HEK293T (cell line): Measurements from ENCODE around the gene ATP10A.

Experiments
- CTCF ChIA-PET: fragments of 350-600 bp; formaldehyde crosslinking; extraction: SDS; loops from one replicate; lab custom pipeline; 2021; ENCODE audit warnings: antibody characterized with exemption, inconsistent platforms; lab: Yijun Ruan, JAX
- POLR2A ChIA-PET: fragments of 350-600 bp; formaldehyde crosslinking; extraction: SDS; loops from one replicate; lab custom pipeline; 2020; ENCODE audit warnings: antibody characterized with exemption, inconsistent platforms; lab: Yijun Ruan, JAX
- DNase-seq: peaks from one replicate; pipeline ENCODE4 v3.0.0; 2012; ENCODE audit warnings: mixed read lengths; ENCODE audit errors: extremely low spot score
- ARNT ChIP-seq: fragments of 450-650 bp; IDR thresholded peaks from 2 replicates; pipeline ENCODE4 v1.6.1; 2017; ENCODE audit warnings: mild to moderate bottlenecking
- BHLHE40 ChIP-seq: fragments of 450-650 bp; IDR thresholded peaks from 2 replicates; pipeline ENCODE4 v1.6.1; 2016; ENCODE audit warnings: mild to moderate bottlenecking, moderate library complexity, borderline replicate concordance
- CTBP1 ChIP-seq: fragments of 450-650 bp; IDR thresholded peaks from 2 replicates; pipeline ENCODE4 v1.6.1; 2016; ENCODE audit warnings: borderline replicate concordance
- ELF4 ChIP-seq: fragments of 450-650 bp; IDR thresholded peaks from 2 replicates; pipeline ENCODE4 v1.6.1; 2017; ENCODE audit warnings: antibody characterized with exemption
- FOXA1 ChIP-seq: fragments of 450-650 bp; IDR thresholded peaks from 2 replicates; pipeline ENCODE4 v1.6.1; 2016; ENCODE audit warnings: mild to moderate bottlenecking
- FOXK2 ChIP-seq: fragments of 450-650 bp; IDR thresholded peaks from 2 replicates; pipeline ENCODE4 v1.6.1; 2016; ENCODE audit warnings: mild to moderate bottlenecking
- FOXM1 ChIP-seq: fragments of 450-650 bp; IDR thresholded peaks from 2 replicates; pipeline ENCODE4 v1.6.1; 2017; ENCODE audit warnings: mild to moderate bottlenecking, borderline replicate concordance
- HDGF ChIP-seq: fragments of 450-650 bp; IDR thresholded peaks from 2 replicates; pipeline ENCODE4 v1.6.1; 2017; ENCODE audit warnings: antibody characterized with exemption, borderline replicate concordance
- L3MBTL2 ChIP-seq: fragments of 450-650 bp; conservative IDR thresholded peaks from 2 replicates; pipeline ENCODE4 v1.6.1; 2016; ENCODE audit warnings: mild to moderate bottlenecking
- LEF1 ChIP-seq: fragments of 450-650 bp; IDR thresholded peaks from 2 replicates; pipeline ENCODE4 v1.6.1; 2017; ENCODE audit warnings: mild to moderate bottlenecking, borderline replicate concordance
- NFRKB ChIP-seq: fragments of 450-650 bp; IDR thresholded peaks from 2 replicates; pipeline ENCODE4 v1.6.1; 2016; ENCODE audit warnings: mild to moderate bottlenecking, moderate library complexity
- PKNOX1 ChIP-seq: fragments of 450-650 bp; IDR thresholded peaks from 2 replicates; pipeline ENCODE4 v1.6.1; 2016
- SP1 ChIP-seq: fragments of 450-650 bp; IDR thresholded peaks from 2 replicates; pipeline ENCODE4 v1.6.1; 2017
- SUZ12 ChIP-seq: fragments of 450-650 bp; IDR thresholded peaks from 2 replicates; pipeline ENCODE4 v1.6.1; 2016; ENCODE audit warnings: mild to moderate bottlenecking
- TARDBP ChIP-seq: fragments of 450-650 bp; IDR thresholded peaks from 2 replicates; pipeline ENCODE4 v1.6.1; 2016
- ZNF384 ChIP-seq: fragments of 450-650 bp; IDR thresholded peaks from 2 replicates; pipeline ENCODE4 v1.6.1; 2016

The ATP10A gene

GRCh38 chr15:25800761-25801515 lies 62.2 kb downstream of the ATP10A start:
- no peak for TF ChIP-seq SUZ12
- TF ChIP-seq NFRKB: no peak
- TF ChIP-seq FOXK2: no peak
- TF ChIP-seq FOXA1: no peak
- TF ChIP-seq TARDBP: no peak
- no peak for TF ChIP-seq HDGF
- TF ChIP-seq ZNF384: no peak
- no peak for TF ChIP-seq PKNOX1
- TF ChIP-seq LEF1: no peak
- TF ChIP-seq SP1: no peak
- TF ChIP-seq CTBP1: no peak
- POLR2A ChIA-PET: no interaction called here
- CTCF ChIA-PET: no interaction called here
- no peak for DNase-seq

GRCh38 chr15:25799906-25800700 lies 63.0 kb downstream of the ATP10A start:
- ChIA-PET CTCF (no interaction called here), POLR2A (no interaction called here)
- DNase-seq: no peak
- TF ChIP-seq SUZ12 (no peak), FOXA1 (no peak), ELF4 (no peak), BHLHE40 (no peak), ZNF384 (no peak), ARNT (no peak), PKNOX1 (no peak), L3MBTL2 (no peak)

- ChIA-PET CTCF (no interaction called here), POLR2A (no interaction called here)
- TF ChIP-seq PKNOX1 (no peak), CTBP1 (no peak), ARNT (no peak), SP1 (no peak), FOXM1 (no peak), TARDBP (no peak), L3MBTL2 (no peak), FOXK2 (no peak), ELF4 (no peak)
- no peak for DNase-seq
Observed at GRCh38 chr15:25797936-25798901, 64.9 kb downstream of the ATP10A start.

GRCh38 chr15:25797511-25797935 lies 65.6 kb downstream of the ATP10A start:
- DNase-seq: no peak
- ChIA-PET POLR2A (no interaction called here), CTCF (no interaction called here)
- TF ChIP-seq TARDBP (no peak), ELF4 (no peak), LEF1 (no peak), HDGF (no peak), NFRKB (no peak), ZNF384 (no peak), FOXM1 (no peak), SP1 (no peak), CTBP1 (no peak)

- ChIA-PET POLR2A (no interaction called here), CTCF (no interaction called here)
- TF ChIP-seq FOXK2 (no peak), SUZ12 (no peak), NFRKB (no peak), PKNOX1 (no peak), ZNF384 (no peak), ARNT (no peak), FOXA1 (no peak), ELF4 (no peak), HDGF (no peak), TARDBP (no peak), L3MBTL2 (no peak)
- DNase-seq: no peak
Observed at GRCh38 chr15:25797035-25797434, 66.1 kb downstream of the ATP10A start.
